ENCODE results near the gene SMAD5. TPM values are rescaled to one million over a fixed set of nuclear protein-coding genes. Genes with fewer than 3 reads are reported as not detected.

SMAD5 gene
- total RNA-seq, 2 donors from 2014 or later = 29.0 to 92.9 TPM

GRCh38 chr5:136129445-136129844, 3.2 kb upstream of the SMAD5 start:
- Histone ChIP-seq H3K4me1 (ENCODE audit: control insufficient read depth in 1 of 2, low read depth in 2 of 2) (peaks cover 11 to 24% of the 10 kb centered on the region in 2 donors), H3K4me3 (no peak overlapping the region), H3K27ac (no peak overlapping the region), H3K36me3 (no peaks in the 10 kb centered on the region), H3K9me3 (no peaks in the 10 kb centered on the region), H3K27me3 (replicated peaks; ENCODE audit: insufficient read depth) (no peaks in the 10 kb centered on the region)
- no peak for TF ChIP-seq CTCF (IDR thresholded peaks at IDR 0.05)
- ATAC-seq (ENCODE audit: insufficient number of reproducible peaks, low FRiP score, low read depth) = no peak
- no peak for DNase-seq (ENCODE audit: low spot score)

GRCh38 chr5:136130581-136130980, 2.1 kb upstream of the SMAD5 start:
- no peak for TF ChIP-seq CTCF (IDR thresholded peaks at IDR 0.05)
- no peak for ATAC-seq (ENCODE audit: insufficient number of reproducible peaks, low FRiP score, low read depth)

GRCh38 chr5:136132087-136132486, 558 bp upstream of the SMAD5 start:
- DNase-seq (ENCODE audit: low spot score) (no peak), ATAC-seq (ENCODE audit: insufficient number of reproducible peaks, low FRiP score, low read depth) (no peak)
- H3K4me3 ChIP-seq = peak overlapping the region; percentile 98
- H3K27me3 ChIP-seq (replicated peaks; ENCODE audit: insufficient read depth) = no peaks in the 10 kb centered on the region
- H3K4me1 ChIP-seq (ENCODE audit: control insufficient read depth in 1 of 2, low read depth in 2 of 2) = peaks cover 27 to 50% of the 10 kb centered on the region in 2 donors
- H3K27ac ChIP-seq = peak overlapping the region; percentile 94 to 96
- no peaks in the 10 kb centered on the region for H3K36me3 ChIP-seq
- H3K9me3 ChIP-seq = no peaks in the 10 kb centered on the region
- TF ChIP-seq CTCF (IDR thresholded peaks at IDR 0.05) = no peak

More at GRCh38 chr5:136130581-136130980, 2.1 kb upstream of the SMAD5 start:
- Histone ChIP-seq H3K27me3 (replicated peaks; ENCODE audit: insufficient read depth) (no peaks in the 10 kb centered on the region), H3K36me3 (no peaks in the 10 kb centered on the region), H3K4me3 (no peak overlapping the region), H3K9me3 (no peaks in the 10 kb centered on the region), H3K4me1 (ENCODE audit: control insufficient read depth in 1 of 2, low read depth in 2 of 2) (peaks cover 20 to 35% of the 10 kb centered on the region in 2 donors), H3K27ac (peak overlapping the region in 1 of 2 donors; percentile 11)
- no peak for DNase-seq (ENCODE audit: low spot score)

- DNase-seq (ENCODE audit: low spot score) = no peak
- peak overlapping the region; percentile 94 to 96 for H3K27ac ChIP-seq
- H3K9me3 ChIP-seq = no peaks in the 10 kb centered on the region
- no peaks in the 10 kb centered on the region for H3K36me3 ChIP-seq
- ATAC-seq (ENCODE audit: insufficient number of reproducible peaks, low FRiP score, low read depth) = peak; percentile 25
- H3K27me3 ChIP-seq (replicated peaks; ENCODE audit: insufficient read depth) = no peaks in the 10 kb centered on the region
- peaks cover 30 to 62% of the 10 kb centered on the region in 2 donors for H3K4me1 ChIP-seq (ENCODE audit: control insufficient read depth in 1 of 2, low read depth in 2 of 2)
- peak overlapping the region; percentile 98 for H3K4me3 ChIP-seq
- TF ChIP-seq CTCF (IDR thresholded peaks at IDR 0.05) = no peak
Observed at GRCh38 chr5:136133222-136133921, 727 bp downstream of the SMAD5 start.

- Histone ChIP-seq H3K4me3 (peak overlapping the region; percentile 98), H3K4me1 (ENCODE audit: control insufficient read depth in 1 of 2, low read depth in 2 of 2) (peaks cover 30 to 68% of the 10 kb centered on the region in 2 donors), H3K9me3 (no peaks in the 10 kb centered on the region), H3K27ac (peak overlapping the region; percentile 94 to 96), H3K36me3 (no peaks in the 10 kb centered on the region), H3K27me3 (replicated peaks; ENCODE audit: insufficient read depth) (no peaks in the 10 kb centered on the region)
- DNase-seq (ENCODE audit: low spot score) = no peak
- ATAC-seq (ENCODE audit: insufficient number of reproducible peaks, low FRiP score, low read depth) = no peak
- TF ChIP-seq CTCF (IDR thresholded peaks at IDR 0.05) = no peak
Observed at GRCh38 chr5:136133922-136134379, 1.3 kb downstream of the SMAD5 start.

Measured in thoracic aorta (tissue), 2 donors.